GM18868 (cell line): ENCODE data around the gene CACNA1D.
A peak's percentile ranks its signal among the peaks of the same experiment; 100 is the strongest.

Experiments used
- ATAC-seq: cut with Tn5 transposase; IDR thresholded peaks from one replicate; pipeline ENCODE4 v1.9.1; 2021; ENCODE audit warnings: mild to moderate bottlenecking, moderate library complexity; ENCODE audit not compliant: unreplicated experiment

CACNA1D gene

GRCh38 chr3:53495146-53495519 is 722 bp downstream of the CACNA1D start:
- no peak for ATAC-seq

GRCh38 chr3:53495520-53496391 is 1.3 kb downstream of the CACNA1D start:
- peak; percentile 62 for ATAC-seq

GRCh38 chr3:53496392-53496670 is 1.9 kb downstream of the CACNA1D start:
- ATAC-seq, result no peak

GRCh38 chr3:53496984-53497383 is 2.6 kb downstream of the CACNA1D start:
- no peak for ATAC-seq

- ATAC-seq, result no peak
Measured at GRCh38 chr3:53498806-53499641, 4.6 kb downstream of the CACNA1D start.

- ATAC-seq, result no peak
Measured at GRCh38 chr3:53500165-53500777, 5.9 kb downstream of the CACNA1D start.

DNA sequence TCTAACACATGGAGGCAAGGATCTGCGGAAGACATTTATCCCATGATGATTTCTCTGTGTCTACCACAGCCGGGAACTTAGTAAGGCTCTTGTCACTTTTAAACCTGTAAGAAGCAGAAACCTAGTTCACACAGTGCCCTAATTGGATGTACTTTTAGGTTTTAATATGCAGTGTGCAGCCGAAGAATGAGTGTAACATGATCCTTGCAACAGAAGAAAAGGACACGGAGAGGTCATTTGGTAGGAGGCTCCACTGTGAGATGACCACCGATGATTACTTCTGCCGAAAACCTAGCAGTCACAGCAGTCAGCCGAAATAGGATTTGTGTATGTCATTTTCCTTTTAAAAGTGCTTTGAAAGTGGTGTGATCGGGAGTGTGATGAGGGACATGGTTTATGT is 6.8 kb downstream of the CACNA1D start:
- ATAC-seq, result no peak

- ATAC-seq, result no peak
Measured at GRCh38 chr3:53502737-53503136, 8.3 kb downstream of the CACNA1D start.

GRCh38 chr3:53503195-53503594 is 8.8 kb downstream of the CACNA1D start:
- no peak for ATAC-seq

- no peak for ATAC-seq
Measured at GRCh38 chr3:53506110-53506762, 11.8 kb downstream of the CACNA1D start.

- ATAC-seq, result no peak
Measured at GRCh38 chr3:53506763-53507145, 12.3 kb downstream of the CACNA1D start.

DNA sequence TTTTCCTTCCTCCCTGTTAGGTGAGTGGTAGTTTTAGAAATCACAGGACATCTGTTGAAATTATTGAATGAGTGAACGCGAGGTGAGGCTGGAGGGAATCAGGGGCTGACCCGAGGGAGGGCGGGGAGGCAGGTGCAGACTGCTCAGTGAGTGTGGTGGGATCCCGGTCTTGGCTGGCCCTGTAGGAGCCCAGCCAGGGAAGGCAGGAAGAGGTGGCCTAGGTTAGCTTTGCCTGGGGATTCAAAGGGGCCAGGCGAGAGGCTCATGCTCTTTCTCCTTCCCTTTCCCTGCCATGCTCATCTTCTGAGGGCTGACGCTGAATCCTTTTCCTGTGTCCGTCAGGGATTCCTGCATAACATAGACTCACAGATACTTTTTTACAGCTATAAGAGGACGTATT is 15.1 kb downstream of the CACNA1D start:
- ATAC-seq, result no peak

DNA sequence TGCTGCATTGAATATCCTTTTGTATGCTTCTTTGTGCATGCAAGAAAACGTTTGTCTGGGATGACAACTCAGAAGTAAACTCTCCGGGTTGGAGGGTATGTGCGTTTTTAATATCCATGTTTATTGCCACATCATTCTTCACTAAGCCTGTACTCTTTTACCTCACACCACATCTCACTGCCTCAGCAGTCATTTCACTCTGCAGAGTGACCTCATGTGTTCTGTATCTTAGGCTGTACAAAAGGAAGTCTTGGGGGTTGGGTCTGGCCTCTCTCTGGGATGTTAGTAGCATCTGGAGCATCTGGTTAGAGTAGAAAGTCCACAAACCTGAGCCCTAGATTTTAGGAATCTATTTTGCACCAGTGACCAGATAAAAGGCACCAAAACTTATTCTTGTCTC is 16.1 kb downstream of the CACNA1D start:
- no peak for ATAC-seq

- no peak for ATAC-seq
Measured at GRCh38 chr3:53511246-53511645, 16.8 kb downstream of the CACNA1D start.

DNA sequence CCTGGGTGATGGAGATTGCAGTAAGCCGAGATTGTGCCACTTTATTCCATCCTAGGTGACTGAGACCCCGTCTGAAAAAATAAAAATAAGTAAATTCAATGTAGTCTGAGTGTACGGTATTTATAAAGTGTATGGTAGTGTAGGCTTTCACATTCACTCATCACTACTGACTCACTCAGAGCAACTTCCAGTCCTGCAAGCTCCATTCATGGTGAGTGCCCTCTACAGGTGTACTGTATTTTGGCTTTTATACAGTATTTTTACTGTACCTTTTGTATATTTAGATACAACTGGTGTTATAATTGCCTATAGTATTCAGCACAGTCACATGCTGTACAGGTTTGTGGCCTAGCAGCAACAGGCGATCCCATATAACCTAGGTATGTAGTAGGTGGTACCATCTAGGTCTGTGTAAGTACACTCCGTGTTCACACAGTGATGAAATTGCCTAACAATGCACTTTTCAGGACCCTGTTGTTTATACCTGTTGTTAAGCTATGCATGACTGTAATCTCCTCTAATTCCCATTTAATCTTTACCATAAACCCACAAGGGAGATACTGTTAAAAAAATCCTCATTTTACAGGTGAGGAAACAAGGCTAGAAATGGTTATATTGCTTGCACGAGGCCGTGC is 19.3 kb downstream of the CACNA1D start:
- ATAC-seq, result peak; percentile 80

- ATAC-seq, result no peak
Measured at GRCh38 chr3:53516339-53516738, 21.9 kb downstream of the CACNA1D start.

- ATAC-seq, result no peak
Measured at GRCh38 chr3:53518495-53518981, 24.1 kb downstream of the CACNA1D start.

DNA sequence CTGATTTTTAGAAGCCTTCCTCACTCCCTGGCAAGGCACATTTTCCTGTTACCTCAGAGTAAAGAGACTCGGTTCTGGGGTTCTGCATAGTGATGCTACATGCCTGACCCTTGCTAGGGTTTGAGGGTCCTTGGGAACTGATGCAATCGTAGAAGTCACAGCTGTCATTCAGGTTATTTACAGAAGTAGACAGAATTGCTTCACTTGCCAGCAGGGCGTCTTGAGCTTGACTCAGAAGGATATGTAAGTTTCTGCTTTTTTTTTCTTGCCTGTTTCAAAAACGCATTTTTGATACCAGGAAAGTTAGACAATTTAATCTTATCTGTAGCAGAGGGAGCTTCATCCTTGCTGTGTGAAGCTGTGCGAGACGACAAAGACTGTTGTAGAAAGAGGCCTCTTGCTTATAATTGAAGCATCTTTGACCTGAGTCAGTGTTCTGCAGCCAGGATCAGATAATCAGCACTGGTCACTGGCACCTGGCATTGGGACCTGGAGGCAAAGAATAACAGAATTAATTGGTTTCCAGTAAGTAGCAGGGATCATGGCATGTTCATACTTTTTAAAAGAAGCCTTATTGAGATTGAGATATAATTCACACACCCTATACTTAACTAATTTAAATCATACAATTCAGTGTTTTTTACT is 24.8 kb downstream of the CACNA1D start:
- ATAC-seq, result no peak

- ATAC-seq, result no peak
Measured at GRCh38 chr3:53523346-53523745, 28.9 kb downstream of the CACNA1D start.

GRCh38 chr3:53524566-53524965 is 30.2 kb downstream of the CACNA1D start:
- no peak for ATAC-seq
